HG03354 (cell line): ENCODE results near the gene CTH.
A peak's percentile ranks its signal among the peaks of the same experiment; 100 is the strongest.
"Not testable (repeated sequence)": the region's sequence is repeated elsewhere in the genome, so short reads cannot be mapped to it uniquely, and the experiment has no call there.

ENCODE experiments used
- ATAC-seq: cut with Tn5 transposase; IDR thresholded peaks from one replicate; pipeline ENCODE4 v1.9.1; 2021; ENCODE audit warnings: mild to moderate bottlenecking; ENCODE audit not compliant: unreplicated experiment, poor library complexity, severe bottlenecking

Gene CTH

DNA sequence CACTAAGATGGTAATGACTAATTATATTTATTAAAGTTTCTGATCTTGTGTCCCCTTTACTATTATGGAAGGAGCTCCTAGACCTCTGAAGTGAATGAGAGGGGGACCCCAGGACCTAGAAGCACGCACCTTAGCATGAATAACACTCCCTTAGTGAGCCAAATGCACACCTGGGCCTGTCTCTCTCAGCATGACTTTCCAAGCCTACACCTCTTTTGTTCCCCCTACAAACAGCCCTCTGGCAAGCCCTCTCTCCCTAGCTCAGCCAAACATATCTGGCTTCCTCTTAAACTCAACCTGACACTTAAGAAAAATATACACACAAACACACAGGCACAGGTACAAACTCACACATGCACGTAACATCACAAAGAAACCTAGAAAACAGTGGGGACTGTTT, 7.3 kb upstream of the CTH start:
- ATAC-seq, result no peak

DNA sequence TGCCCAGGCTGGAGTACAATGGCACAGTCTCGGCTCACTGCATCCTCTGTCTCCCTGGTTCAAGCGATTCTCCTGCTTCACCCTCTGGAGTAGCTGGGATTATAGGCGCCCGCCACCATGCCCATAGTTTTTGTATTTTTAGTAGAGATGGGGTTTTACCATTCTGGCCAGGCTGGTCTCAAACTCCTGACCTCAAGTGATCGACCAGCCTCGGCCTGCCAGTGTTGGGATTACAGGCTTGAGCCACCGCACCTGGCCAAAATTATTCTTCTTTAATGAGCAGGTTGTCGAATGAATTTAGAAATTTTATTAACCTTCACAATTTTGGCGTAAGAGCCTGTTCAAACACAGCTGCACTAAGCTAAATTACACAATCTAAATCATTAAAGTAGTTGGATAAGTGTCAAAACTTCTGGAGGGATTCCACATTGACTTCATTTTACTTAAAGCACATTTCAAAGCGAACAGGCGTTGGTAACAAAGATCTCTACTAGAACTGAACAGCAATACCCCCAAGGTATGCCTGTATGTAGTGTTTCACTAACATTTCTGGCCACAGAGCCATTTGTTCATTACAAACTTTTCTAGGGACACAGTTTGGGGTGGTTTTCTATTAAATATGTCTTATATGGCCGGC, 5.2 kb upstream of the CTH start:
- ATAC-seq, result no peak

DNA sequence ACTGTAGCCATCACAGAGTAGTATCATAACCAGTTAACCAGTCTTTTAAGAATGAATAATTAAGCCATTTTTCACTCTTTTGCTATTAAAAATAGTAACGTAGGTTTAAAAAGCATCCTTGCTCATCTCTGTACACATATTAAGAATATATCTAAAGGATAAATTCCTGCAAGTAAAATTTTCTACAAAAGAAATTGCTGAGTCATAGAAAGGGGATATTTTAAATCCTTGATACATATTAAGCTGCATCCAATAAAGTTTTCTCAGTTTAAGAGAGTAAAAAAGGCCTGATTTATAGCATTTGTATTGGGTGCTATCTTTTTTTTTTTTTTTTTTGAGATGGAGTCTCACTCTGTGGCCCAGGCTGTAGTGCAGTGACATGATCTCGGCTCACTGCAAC, 1.9 kb upstream of the CTH start:
- no peak for ATAC-seq

DNA sequence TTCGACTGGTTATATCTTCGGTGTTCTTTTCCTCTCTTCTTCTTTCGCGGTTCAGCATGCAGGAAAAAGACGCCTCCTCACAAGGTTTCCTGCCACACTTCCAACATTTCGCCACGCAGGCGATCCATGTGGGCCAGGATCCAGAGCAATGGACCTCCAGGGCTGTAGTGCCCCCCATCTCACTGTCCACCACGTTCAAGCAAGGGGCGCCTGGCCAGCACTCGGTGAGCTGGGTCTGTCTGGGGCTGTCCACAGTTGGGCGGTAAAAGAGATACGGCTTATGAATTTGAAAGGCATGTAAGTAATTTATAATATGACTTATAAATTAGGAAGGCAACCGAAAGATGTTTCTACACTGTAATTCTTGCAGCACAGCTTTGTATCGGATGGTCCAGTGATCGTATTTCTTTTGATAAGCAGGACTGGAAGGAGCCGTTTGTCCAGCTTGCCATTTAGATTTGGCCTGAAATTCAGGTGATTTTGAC, 334 bp downstream of the CTH start:
- peak; percentile 3 for ATAC-seq

DNA sequence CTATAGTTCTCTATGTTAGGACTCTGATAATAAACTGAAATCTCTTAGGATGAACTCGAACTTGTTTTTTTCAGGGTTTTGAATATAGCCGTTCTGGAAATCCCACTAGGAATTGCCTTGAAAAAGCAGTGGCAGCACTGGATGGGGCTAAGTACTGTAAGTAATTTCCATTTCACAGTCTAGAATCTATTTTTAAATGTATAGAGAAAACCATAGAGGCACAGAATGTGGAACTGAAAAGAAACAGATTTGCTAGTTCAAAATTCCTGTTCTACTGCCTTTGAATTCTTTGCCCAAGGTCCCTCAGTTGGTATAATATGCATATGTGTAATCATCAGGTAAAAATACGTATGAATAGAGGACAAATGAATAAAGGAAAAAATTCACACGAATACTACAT, 4.8 kb downstream of the CTH start:
- no peak for ATAC-seq

DNA sequence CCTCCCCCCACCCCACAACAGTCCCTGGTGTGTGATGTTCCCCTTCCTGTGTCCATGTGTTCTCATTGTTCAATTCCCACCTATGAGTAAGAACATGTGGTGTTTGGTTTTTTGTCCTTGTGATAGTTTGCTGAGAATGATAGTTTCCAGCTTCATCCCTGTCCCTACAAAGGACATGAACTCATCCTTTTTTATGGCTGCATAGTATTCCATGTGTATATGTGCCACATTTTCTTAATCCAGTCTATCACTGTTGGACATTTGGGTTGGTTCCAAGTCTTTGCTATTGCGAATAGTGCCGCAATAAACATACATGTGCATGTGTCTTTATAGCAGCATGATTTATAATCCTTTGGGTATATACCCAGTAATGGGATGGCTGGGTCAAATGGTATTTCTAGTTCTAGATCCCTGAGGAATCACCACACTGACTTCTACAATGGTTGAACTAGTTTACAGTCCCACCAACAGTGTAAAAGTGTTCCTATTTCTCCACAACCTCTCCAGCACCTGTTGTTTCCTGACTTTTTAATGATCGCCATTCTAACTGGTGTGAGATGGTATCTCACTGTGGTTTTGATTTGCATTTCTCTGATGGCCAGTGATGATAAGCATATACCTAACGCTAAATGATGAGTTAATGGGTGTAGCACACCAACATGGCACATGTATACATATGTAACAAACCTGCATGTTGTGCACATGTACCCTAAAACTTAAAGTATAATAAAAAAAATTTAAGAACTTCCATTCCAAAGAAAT, 8.1 kb downstream of the CTH start:
- ATAC-seq, result not testable (repeated sequence)

DNA sequence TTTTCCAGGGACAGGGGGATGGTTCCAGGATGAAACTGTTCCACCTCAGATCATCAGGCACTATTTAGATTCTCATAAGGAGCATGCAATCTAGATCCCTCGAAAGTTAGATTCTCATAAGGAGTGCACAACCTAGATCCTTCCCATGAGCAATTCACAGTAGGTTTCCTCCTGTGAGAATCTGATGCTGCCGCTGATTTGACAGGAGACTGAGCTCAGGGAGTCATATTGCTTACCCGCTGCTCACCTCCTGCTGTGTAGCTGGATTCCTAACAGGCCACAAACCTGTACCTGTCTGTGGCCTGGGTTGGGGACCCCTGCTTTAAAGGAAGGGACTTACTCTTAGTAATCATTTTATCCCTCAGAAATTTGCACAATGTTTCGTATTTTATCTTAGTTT, 9.3 kb downstream of the CTH start:
- no peak for ATAC-seq

DNA sequence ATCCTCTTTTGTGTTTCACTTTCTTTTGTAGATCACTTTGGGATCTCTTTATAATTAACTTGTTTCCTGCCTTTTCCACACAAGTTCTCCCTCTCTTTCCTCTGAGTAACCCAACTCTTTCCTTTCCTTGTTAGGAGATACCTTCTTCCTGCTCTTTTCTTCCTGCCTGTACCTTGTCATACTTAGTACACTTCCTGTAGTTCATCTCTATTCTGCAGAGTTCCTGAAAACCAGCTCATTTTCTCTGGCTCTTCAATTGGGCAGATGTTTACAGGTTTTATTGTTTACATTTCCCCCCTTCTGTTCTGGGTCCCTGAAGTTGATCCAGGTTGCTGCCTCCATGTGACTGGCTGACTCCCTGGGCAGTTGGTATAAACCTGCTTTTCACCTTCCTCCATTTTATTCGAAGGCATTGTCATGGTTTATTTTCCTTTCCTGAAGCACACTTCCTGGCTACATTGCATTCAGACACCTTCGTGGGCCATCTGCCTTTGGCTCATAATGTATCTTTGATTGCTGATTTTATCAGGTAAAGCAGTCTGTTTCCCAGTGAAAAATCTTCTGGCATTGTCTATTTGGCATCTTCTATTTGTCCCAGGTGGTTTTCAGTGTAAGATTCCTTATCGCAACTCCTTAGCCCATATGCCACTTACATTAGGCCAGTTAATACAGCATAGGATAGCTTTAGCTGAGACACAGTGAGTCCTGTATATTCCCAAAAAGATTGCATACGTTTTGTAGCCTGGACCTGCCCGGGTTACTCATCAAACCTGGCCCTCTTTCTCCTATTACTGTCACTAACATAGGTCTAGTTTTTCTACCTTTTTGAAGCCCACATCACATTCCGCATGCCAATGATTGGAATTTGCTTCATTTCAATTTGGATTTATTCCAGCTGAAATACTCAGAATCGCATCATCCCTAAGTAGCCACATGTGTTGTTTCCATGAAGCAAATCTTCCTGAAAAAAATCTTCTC, 15.4 kb downstream of the CTH start:
- ATAC-seq, result no peak

DNA sequence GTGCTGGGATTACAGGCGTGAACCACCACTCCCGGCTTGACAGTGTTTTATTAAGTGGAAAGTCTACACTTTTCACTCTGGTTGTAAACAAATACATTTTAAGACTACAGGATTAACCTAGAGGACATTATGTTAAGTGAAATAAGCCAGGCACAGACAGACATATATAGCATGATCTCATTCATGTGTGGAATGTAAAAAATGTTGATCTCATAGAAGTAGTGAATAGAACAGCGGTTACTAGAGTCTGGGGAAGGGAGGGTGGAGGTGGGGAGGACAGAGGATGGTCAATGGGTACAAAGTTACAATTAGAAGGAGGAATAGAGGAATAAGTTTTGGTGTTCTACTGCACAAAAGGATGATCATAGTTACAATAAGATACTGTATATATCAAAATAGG, 16.9 kb downstream of the CTH start:
- ATAC-seq, result no peak

DNA sequence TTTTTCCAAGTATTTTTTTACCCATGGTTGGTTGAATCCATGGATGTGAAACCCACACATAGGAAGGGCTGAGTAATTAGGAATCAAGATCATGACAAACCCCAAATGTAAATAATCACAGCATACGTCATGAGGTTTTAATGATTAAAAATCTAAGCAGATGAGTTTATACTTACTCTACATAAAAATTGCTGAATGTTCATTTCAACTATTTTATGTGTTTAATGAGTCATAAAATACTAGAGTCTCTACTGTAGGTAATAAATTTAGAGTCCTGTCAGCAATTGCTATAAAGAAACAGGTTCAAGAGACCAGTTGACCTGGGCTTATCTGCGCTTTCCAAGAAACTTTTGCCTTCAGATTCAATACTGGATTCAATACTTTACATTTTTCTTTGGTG, 18.2 kb downstream of the CTH start:
- no peak for ATAC-seq

DNA sequence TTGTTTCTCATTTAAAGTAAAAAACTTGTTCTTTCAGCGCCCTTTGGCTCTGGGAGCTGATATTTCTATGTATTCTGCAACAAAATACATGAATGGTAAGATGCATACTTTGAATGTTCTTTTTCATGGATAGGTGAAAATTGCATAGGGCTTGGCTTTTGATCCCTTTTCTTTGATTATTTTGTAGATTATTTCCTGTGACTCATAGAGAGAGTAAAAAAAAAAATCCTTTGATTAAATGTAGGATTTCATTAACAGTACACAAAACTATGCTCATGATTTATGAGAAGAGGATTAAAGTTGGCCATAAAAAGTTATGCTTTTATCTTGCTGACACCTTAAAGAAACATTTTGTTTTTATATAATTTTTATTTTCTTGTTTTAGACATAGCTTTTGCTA, 18.7 kb downstream of the CTH start:
- ATAC-seq, result no peak

DNA sequence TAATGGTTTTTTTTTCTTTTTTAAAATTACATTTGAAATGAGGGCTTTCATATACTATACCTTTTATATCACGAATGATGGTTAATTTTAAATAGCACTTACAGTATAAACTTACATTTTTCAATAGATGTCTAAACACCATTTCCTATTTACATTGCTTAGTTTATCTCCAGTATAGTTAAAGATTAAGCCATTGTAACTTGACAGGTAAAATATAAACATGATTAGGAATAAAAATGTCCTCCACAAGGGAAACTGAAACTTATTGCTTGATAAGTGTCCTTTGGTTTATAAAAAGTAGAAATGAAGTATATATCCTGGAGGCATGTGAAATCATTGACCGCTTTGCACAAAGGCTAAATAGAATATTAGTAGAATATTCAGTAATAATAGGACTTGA, 20.2 kb downstream of the CTH start:
- ATAC-seq, result no peak

DNA sequence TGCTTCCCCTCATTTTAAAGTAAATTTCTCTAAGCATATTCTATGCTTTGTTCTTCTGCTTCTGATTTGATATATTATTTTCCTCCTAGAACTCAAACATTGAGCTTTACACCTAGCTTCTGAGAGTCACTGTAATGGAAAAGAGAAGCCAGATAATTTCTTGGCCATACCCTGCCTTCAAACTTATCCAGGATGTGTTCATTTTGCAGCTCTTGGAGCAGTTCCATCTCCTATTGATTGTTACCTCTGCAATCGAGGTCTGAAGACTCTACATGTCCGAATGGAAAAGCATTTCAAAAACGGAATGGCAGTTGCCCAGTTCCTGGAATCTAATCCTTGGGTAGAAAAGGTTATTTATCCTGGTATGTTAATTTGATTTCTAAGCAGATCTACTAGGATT, 20.8 kb downstream of the CTH start:
- ATAC-seq, result no peak

DNA sequence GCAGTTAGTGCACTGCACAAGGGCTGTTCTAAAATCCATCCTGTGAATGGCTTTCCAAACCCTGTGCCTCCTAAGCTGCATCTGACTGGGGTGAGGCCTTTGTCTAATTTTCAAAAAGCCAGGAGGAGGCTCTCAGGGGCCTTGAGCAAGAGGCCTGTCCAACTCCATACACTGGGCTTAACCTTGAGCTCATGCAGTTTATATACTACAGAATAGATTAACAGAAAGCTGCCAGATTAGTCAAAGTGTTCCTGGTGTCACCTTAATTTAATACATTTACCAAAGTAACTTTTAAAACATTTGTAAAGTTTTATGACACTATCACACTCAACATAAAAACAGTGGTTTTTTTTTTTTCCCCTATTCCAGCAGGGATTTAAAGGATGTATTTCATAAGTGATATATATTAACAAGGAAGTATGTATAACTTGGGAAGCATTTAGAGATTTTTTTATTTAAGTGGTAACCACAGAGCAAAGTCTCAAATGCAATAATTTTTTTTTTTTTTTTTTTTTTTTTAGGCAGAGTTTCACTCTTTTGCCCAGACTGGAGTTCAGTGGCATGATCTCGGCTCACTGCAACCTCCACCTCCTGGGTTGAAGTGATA, 23.3 kb downstream of the CTH start:
- no peak for ATAC-seq

DNA sequence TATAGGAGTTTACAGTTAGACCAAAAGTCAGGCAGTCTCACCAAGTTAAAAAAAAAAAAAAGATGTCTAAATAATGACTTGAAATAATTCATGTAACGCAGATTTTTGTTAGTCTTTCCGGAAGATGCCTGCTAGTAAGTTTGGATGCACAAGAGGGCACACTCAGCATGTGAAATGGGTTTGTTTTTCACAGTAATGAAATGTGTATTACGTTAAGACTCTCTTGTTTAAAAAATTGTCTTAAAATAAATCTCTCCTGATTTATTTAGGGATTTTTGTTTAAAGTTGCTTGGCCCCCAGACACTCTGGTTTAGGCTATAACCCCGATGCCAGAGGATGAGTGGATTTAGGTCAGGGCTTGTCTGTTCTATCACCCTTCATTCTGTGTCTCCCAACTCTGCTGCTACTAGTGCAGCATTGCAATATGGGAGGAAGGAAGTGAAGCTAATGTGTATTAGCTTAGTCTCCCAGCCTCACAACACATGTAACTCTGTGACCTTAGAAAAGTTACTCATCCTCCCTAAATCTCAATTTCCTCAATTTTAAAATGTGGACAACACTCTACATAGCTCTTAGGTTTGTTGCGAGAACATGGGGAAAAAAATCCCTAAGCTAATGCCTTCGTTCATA, 25.7 kb downstream of the CTH start:
- ATAC-seq, result no peak

DNA sequence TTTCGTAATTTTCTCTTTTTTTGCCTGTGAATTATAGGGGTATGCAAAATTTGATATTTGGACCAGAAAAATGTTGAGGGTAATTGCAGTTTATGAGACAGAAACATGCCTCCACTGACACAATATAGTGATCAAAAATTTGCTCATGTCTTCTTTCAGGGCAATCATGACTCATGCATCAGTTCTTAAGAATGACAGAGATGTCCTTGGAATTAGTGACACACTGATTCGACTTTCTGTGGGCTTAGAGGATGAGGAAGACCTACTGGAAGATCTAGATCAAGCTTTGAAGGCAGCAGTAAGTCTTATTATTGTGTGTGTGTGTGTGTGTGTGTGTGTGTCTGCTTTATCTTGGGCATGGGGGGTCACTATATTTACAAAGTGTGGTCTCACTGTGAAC, 27.5 kb downstream of the CTH start:
- no peak for ATAC-seq

DNA sequence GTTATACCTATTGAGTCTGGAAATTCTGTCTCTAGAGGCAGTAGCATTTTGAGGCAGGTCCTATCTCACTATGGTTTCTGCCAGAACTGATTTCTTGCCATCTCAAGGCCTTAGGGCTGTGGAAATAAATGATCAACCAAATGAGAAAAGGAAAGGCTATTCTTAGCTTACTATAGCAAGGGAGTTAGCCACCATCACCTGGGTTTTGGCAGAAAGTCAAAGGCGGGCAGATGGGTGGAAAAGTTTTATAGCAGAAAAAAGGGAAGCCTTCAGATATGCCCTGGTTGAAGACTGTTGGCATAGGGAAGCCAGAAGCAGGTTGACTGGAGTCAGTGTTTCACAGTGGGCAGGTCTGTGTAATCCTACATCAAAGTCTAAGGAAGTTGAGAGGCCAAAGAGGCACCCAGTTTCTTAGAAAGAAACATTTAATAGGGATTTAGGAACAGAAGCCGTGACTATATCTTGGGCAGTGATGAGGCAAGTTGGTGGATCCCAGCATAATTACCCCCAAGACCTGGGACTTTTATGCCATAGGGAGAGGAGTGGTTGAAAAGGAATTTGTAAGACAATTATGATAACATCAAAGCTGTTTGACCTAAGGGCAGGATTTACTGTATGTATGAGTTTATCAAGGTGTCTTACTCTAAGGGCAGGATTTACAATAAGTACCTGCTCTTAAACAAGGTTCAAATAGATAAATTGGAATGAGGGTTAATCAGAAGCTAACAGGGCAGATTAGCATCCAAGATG, 29.7 kb downstream of the CTH start:
- no peak for ATAC-seq

DNA sequence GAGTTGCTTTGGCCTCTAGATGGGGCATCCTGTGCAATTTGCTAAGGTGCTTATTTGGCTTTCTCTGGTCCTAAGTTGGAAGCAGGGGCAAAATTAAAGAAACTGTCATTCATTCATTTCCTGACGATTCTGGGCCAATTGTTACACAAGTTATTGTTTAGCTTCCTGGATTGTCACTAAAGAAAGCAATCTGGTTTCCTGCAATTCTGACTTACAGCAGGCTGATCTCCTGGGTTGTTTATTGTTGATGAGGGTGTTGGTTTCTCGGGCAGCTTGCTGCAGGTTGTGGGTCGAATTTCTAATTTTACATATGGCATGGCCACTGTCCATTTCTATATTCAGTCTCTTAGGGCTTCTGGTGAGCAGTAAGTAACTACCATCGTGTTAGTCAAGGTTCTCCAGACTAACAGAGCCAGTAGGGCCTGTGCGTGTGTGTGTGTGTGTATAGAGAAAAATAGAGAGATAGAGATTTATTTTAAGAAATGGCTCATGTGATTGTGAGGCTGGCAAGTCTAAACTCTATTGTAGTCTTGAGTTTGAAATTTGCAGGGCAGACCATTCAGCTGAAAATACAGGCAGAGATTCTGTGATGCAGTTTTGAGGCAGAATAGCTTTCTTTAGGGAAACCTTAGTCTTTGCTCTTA, 30.4 kb downstream of the CTH start:
- ATAC-seq, result no peak
